Measurements from ENCODE around the gene MILR1.

Gene MILR1

GRCh38 chr17:64503821-64504768, 55.2 kb downstream of the MILR1 start:
- DNase-seq = no peak

GRCh38 chr17:64504769-64505339, 55.9 kb downstream of the MILR1 start:
- DNase-seq = no peak

GRCh38 chr17:64505340-64506200, 56.7 kb downstream of the MILR1 start:
- DNase-seq = no peak

- DNase-seq = peak; percentile 92
Measured at GRCh38 chr17:64506201-64506575, 57.3 kb downstream of the MILR1 start, which contains the start of gene DDX5. Gene DDX5 (minus strand): TSS chr17:64506289. CDS start chr17:64506119, 170 bp downstream.

- peak; percentile 99 for DNase-seq
Measured at GRCh38 chr17:64506576-64507412, 57.9 kb downstream of the MILR1 start, which contains the start of gene CEP95. Gene CEP95 (plus strand): TSS chr17:64506977. CDS start chr17:64507098, 121 bp downstream.

GRCh38 chr17:64507413-64507782, 58.5 kb downstream of the MILR1 start:
- peak; percentile 71 for DNase-seq

- no peak for DNase-seq
Measured at GRCh38 chr17:64508683-64509082, 59.8 kb downstream of the MILR1 start.

- no peak for DNase-seq
Measured at GRCh38 chr17:64509179-64509578, 60.3 kb downstream of the MILR1 start.

- DNase-seq = no peak
Measured at GRCh38 chr17:64515419-64515818, 66.5 kb downstream of the MILR1 start.

- no peak for DNase-seq
Measured at GRCh38 chr17:64515829-64516228, 66.9 kb downstream of the MILR1 start.
